Spleen (tissue), 11 donors: ENCODE results near the gene ABHD5. TPM values are rescaled to one million over a fixed set of nuclear protein-coding genes. Genes with fewer than 3 reads are reported as not detected.

Experiments used
- DNase-seq: peaks from one replicate; pipeline ENCODE4 v3.0.0-alpha.2; 2020
- H3K27ac ChIP-seq, 8 donors: fragments of 200-600 bp; sonication (generic) in 7 of 8; 1 replicate in 4 of 8; 2 replicates in 4 of 8; pipeline versions ENCODE4 v1.5.0 to v1.8.0; 2016 to 2021; ENCODE audit warnings: inconsistent platforms in 4 of 8, mild to moderate bottlenecking in 4 of 8, moderate library complexity in 1 of 8
- H3K27me3 ChIP-seq, 7 donors: fragments of 200-600 bp; sonication (generic) in 6 of 7; replicated peaks in 1 of 7; 1 replicate in 4 of 7; 2 replicates in 3 of 7; pipeline versions ENCODE4 v1.5.0 to v1.8.0; 2016 to 2021; ENCODE audit warnings: inconsistent platforms in 3 of 7, mild to moderate bottlenecking in 1 of 7
- H3K36me3 ChIP-seq, 6 donors: fragments of 200-600 bp; sonication (generic) in 5 of 6; 1 replicate in 4 of 6; 2 replicates in 2 of 6; pipeline versions ENCODE4 v1.5.0 to v1.8.0; 2016 to 2021; ENCODE audit warnings: inconsistent platforms in 2 of 6
- H3K4me1 ChIP-seq, 6 donors: fragments of 200-600 bp; sonication (generic) in 5 of 6; 1 replicate in 3 of 6; 2 replicates in 3 of 6; pipeline versions ENCODE4 v1.5.0 to v1.8.0; 2016 to 2021; ENCODE audit warnings: inconsistent platforms in 3 of 6
- H3K4me3 ChIP-seq, 8 donors: fragments of 200-600 bp; sonication (generic) in 7 of 8; 1 replicate in 4 of 8; 2 replicates in 4 of 8; pipeline versions ENCODE4 v1.5.0 to v1.8.0; 2016 to 2021; ENCODE audit warnings: inconsistent platforms in 4 of 8, mild to moderate bottlenecking in 4 of 8, moderate library complexity in 2 of 8
- H3K9me3 ChIP-seq, 8 donors: fragments of 200-600 bp; sonication (generic) in 7 of 8; 1 replicate in 4 of 8; 2 replicates in 4 of 8; pipeline versions ENCODE4 v1.5.0 to v1.8.0; 2016 to 2021; ENCODE audit warnings: inconsistent platforms in 4 of 8
- POLR2A ChIP-seq, 3 donors: fragments of 450-650 bp; IDR thresholded peaks; one replicate each; pipeline ENCODE4 v1.5.1; 2017; ENCODE audit warnings: antibody characterized with exemption in 3 of 3, mild to moderate bottlenecking in 1 of 3
- POLR2AphosphoS5 ChIP-seq, 3 donors: sonication (generic); formaldehyde crosslinking; IDR thresholded peaks; one replicate each; pipeline ENCODE4 v1.5.1; 2017; ENCODE audit warnings: antibody characterized with exemption in 3 of 3
- WGBS, 5 donors: extraction: QIAGEN DNeasy Blood & Tissue Kit in 3 of 5; methylation state at CpG; one replicate each; pipeline versions ENCODE4 v1.1.5 to v1.1.7; 2013 to 2018; 5-methylcytosine and 5-hydroxymethylcytosine counted together
- intact Hi-C: fragments of 100-400 bp; cut with DNase I; formaldehyde crosslinking; loops from one replicate; pipeline ENCODE4 v1.15.0; 2023; ENCODE audit warnings: low total_unique reads
- polyA plus RNA-seq, 3 donors: library from polyadenylated mRNA; stranded (reverse); fragments of 200-250 nt; gene quantifications; one replicate each; pipeline ENCODE4 v1.2.1, GENCODE V29; 2013
- total RNA-seq, 7 donors: library from RNA; depleted of rRNA in 3 of 7; stranded (reverse); fragments of >200 nt in 3 of 7; fragmentation: NEBNext Ultra II Directional in 4 of 7; extraction: Animal tissue kit (Norgen Biotek cat#: 25700) in 4 of 7; gene quantifications; one replicate each; pipeline versions ENCODE4 v1.1.0 to v1.2.1, GENCODE V29; 2016 to 2021
- TF ChIP-seq, protein P1 (sequence below), 11 experiments: fragments of 200-600 bp in 7 of 11; fragments of 450-650 bp in 4 of 11; sonication (generic) in 4 of 11; IDR thresholded peaks in 8 of 11; conservative IDR thresholded peaks in 3 of 11; 1 replicate in 7 of 11; 2 replicates in 4 of 11; pipeline versions ENCODE4 v1.4.0 to v1.8.0; 2016 to 2021; ENCODE audit warnings: antibody characterized with exemption in 11 of 11, inconsistent platforms in 4 of 11, mild to moderate bottlenecking in 1 of 11
- donor health status: healthy with polysubstance abuse.
- donor health status: DM: no; HTN: no; CAD: no; lungs with moderate emphysema.
- donor health status: DM: no; HTN: no; CAD: no.
- donor health status: Bipolar disorder and iron deficiency.
- donor health status: healthy.
- donor health status: DM: no; HTN: no; CAD: no.
- donor health status: DM: yes; HTN: yes; CAD: no.

Gene ABHD5
- total and polyA plus RNA-seq, 10 donors = 2.6 to 44.8 (median 23.1) TPM

DNA sequence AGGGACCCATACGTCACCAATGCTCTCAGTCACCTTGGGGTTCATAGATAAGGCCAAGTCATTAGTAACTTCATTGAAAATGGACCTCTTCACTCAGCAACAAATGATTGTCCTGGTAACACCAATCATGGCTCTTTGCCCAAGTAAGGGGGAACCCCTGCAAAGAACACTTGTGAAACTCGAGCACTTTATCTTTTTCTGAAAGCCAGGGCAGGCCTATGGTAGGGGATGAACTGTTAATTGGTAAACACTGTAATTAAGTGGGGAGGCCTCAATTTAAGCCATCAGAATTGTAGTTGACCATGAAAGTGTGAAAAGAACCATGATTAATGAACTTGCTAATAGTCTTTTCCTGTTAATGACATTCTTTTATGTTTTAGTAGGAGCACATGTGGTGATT, 73.3 kb downstream of the ABHD5 start:
- no peak for TF ChIP-seq POLR2AphosphoS5 (IDR thresholded peaks at IDR 0.05)
- TF ChIP-seq POLR2A (IDR thresholded peaks at IDR 0.05) = no peak
- TF ChIP-seq, protein P1, sequence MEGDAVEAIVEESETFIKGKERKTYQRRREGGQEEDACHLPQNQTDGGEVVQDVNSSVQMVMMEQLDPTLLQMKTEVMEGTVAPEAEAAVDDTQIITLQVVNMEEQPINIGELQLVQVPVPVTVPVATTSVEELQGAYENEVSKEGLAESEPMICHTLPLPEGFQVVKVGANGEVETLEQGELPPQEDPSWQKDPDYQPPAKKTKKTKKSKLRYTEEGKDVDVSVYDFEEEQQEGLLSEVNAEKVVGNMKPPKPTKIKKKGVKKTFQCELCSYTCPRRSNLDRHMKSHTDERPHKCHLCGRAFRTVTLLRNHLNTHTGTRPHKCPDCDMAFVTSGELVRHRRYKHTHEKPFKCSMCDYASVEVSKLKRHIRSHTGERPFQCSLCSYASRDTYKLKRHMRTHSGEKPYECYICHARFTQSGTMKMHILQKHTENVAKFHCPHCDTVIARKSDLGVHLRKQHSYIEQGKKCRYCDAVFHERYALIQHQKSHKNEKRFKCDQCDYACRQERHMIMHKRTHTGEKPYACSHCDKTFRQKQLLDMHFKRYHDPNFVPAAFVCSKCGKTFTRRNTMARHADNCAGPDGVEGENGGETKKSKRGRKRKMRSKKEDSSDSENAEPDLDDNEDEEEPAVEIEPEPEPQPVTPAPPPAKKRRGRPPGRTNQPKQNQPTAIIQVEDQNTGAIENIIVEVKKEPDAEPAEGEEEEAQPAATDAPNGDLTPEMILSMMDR (IDR thresholded peaks at IDR 0.05 in 8 of 11, conservative IDR thresholded peaks at IDR 0.05 in 3 of 11) = no peak
- intact Hi-C loops = loop anchor here (10.0 kb wide), 1 partner anchor 431 kb away; no protein-coding TSS in a partner anchor
- Histone ChIP-seq H3K4me3 (no peak overlapping the region), H3K4me1 (peaks cover 6 to 22% (median 18%) of the 10 kb centered on the region in 6 donors), H3K9me3 (no peaks in the 10 kb centered on the region), H3K36me3 (no peaks in the 10 kb centered on the region), H3K27ac (no peak overlapping the region), H3K27me3 (peaks cover 0 to 4% (median 0%) of the 10 kb centered on the region in 7 donors)
- WGBS, 5 donors = 77 to 93% (median 80%) methylated on average over 2 of the region's 2 CpGs
- DNase-seq = no peak

DNA sequence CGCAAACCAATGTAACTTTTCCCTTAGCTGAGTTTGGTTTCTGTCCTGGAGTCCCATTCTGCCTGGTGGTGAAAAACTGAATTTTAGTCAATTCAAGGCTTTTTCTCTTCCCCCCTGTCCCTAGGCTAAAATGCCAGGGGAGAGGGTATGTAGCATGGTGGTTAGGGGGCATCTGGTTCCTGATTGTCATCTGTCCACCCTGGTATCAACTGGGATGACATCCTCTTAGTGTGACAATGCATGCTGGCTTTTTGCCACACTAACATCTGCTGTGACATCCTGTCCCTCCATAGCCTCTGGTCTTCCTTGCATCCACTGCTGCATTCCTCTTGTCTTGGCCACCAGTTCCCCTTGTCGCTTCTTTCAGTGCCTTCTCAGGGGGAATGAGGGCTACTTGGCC, 73.7 kb downstream of the ABHD5 start:
- H3K27me3 ChIP-seq = peaks cover 0 to 8% (median 0%) of the 10 kb centered on the region in 7 donors
- peaks cover 11 to 22% (median 18%) of the 10 kb centered on the region in 6 donors for H3K4me1 ChIP-seq
- intact Hi-C loops = loop anchor here (10.0 kb wide), 1 partner anchor 430 kb away; no protein-coding TSS in a partner anchor
- no peaks in the 10 kb centered on the region for H3K9me3 ChIP-seq
- H3K4me3 ChIP-seq = no peak overlapping the region
- no peaks in the 10 kb centered on the region for H3K36me3 ChIP-seq
- no peak for TF ChIP-seq POLR2A (IDR thresholded peaks at IDR 0.05)
- TF ChIP-seq, protein P1 (IDR thresholded peaks at IDR 0.05 in 8 of 11, conservative IDR thresholded peaks at IDR 0.05 in 3 of 11) = no peak
- TF ChIP-seq POLR2AphosphoS5 (IDR thresholded peaks at IDR 0.05) = no peak
- DNase-seq = no peak
- 87 to 97% (median 96%) methylated on average over 2 of the region's 2 CpGs for WGBS, 5 donors
- H3K27ac ChIP-seq = no peak overlapping the region

DNA sequence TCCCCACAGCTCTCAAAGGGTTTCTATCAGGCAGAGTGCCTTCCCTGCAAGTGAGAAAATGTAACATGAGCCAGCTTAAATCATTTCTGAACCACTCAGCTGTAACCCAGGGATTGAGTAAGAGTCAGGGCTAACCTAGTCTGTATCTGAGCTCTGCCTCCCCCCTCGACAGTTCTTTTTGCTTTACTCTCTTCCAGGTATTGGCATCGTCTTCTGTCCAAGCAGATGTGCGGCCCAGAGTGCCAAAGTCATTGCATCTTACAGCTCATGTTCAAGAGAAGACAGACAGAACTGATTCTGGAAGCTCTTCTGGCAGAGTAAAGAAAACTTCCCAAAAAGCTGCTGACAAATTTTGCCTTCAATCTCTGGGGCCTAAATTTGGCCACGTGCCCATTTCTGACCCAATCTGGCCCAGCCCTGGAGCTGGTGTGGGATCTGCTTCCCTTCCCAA, 74.8 kb downstream of the ABHD5 start:
- TF ChIP-seq POLR2AphosphoS5 (IDR thresholded peaks at IDR 0.05) (no peak), POLR2A (IDR thresholded peaks at IDR 0.05) (no peak)
- TF ChIP-seq, protein P1 (IDR thresholded peaks at IDR 0.05 in 8 of 11, conservative IDR thresholded peaks at IDR 0.05 in 3 of 11) = no peak
- Histone ChIP-seq H3K27me3 (peaks cover 0 to 11% (median 0%) of the 10 kb centered on the region in 7 donors), H3K4me3 (no peak overlapping the region), H3K4me1 (peaks cover 10 to 29% (median 25%) of the 10 kb centered on the region in 6 donors), H3K9me3 (no peaks in the 10 kb centered on the region), H3K27ac (no peak overlapping the region), H3K36me3 (no peaks in the 10 kb centered on the region)
- intact Hi-C loops = loop anchor here (10.0 kb wide), 1 partner anchor 429 kb away; no protein-coding TSS in a partner anchor
- DNase-seq = no peak
- 62 to 89% (median 85%) methylated on average over 4 of the region's 4 CpGs for WGBS, 5 donors

DNA sequence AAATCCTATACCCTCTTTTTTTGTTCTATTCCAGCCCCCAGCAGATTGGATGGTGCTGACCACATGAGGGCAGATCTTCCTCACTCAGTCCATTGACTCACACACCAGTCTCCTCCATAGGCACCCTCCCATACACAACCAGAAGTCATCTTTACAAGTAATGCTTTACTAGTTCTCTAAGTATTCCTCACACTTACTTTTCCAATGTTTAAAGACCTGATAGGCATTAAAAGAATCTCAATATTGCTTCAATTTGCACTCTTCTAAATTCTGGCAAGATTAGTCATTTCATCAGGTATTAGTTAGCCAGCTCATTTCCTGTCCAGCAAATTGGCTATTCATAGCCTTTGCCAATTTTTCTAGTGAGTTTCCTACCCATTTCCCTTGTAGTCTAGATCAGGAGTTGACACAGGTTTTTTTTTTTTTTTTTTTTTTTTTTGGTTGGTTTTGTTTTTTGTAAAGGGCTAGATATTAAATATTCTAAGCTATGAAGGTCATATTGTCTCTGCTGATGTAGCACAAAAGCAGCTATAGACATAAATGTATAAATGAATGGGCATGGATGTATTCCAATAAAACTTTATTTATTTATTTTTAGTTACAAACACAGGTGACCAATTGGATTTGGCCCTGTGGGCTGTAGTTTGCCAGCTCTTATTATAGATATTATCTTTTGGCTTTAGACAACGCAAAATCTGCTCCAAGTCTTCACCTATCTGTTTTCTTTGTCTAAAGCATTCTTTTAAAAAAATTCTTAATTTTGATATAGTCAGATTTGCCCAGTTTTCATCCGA, 76.1 kb downstream of the ABHD5 start:
- intact Hi-C loops = loop anchor here (10.0 kb wide), 1 partner anchor 428 kb away; no protein-coding TSS in a partner anchor
- no peak overlapping the region for H3K4me3 ChIP-seq

More for the DNA sequence above, 76.1 kb downstream of the ABHD5 start:
- H3K27ac ChIP-seq = no peak overlapping the region
- TF ChIP-seq POLR2AphosphoS5 (IDR thresholded peaks at IDR 0.05) (no peak), POLR2A (IDR thresholded peaks at IDR 0.05) (no peak)
- TF ChIP-seq, protein P1 (IDR thresholded peaks at IDR 0.05 in 8 of 11, conservative IDR thresholded peaks at IDR 0.05 in 3 of 11) = no peak
- WGBS, 5 donors = 42 to 91% (median 61%) methylated on average over 2 of the region's 2 CpGs
- no peaks in the 10 kb centered on the region for H3K36me3 ChIP-seq
- H3K4me1 ChIP-seq = peaks cover 13 to 38% (median 30%) of the 10 kb centered on the region in 6 donors
- no peak for DNase-seq
- H3K27me3 ChIP-seq = peaks cover 0 to 11% (median 0%) of the 10 kb centered on the region in 7 donors
- H3K9me3 ChIP-seq = no peaks in the 10 kb centered on the region
